GM12878 (cell line): ENCODE results near the gene TCERG1L. TPM values are rescaled to one million over a fixed set of nuclear protein-coding genes. Genes with fewer than 3 reads are reported as not detected.

Source experiments
- ATAC-seq: fragments of 200-7000 bp; cut with Tn5 transposase; 3 replicates; pipeline ENCODE4 v1.9.1; 2020; ENCODE audit warnings: mild to moderate bottlenecking, moderate library complexity
- BruUV-seq: library from RNA; stranded (reverse); fragments of 400-500 nt; replicated peaks from 2 replicates; lab custom pipeline; 2021; lab: Mats Ljungman, UMichigan
- CTCF ChIA-PET: fragments of 300-600 bp; sonication (Branson Sonifier 250); formaldehyde crosslinking; extraction: SDS; loops from one replicate; lab custom pipeline; 2021; ENCODE audit warnings: inconsistent platforms; lab: Yijun Ruan, JAX
- POLR2A ChIA-PET: fragments of 350-600 bp; formaldehyde crosslinking; extraction: SDS; loops from one replicate; lab custom pipeline; 2021; ENCODE audit warnings: inconsistent platforms; lab: Charles Lee
- RAD21 ChIA-PET: fragments of 300-600 bp; sonication (Branson Sonifier 250); formaldehyde crosslinking; loops from one replicate; lab custom pipeline; 2023; ENCODE audit warnings: antibody characterized with exemption; ENCODE audit not compliant: unreplicated experiment; lab: Charles Lee
- SMC1A ChIA-PET: fragments of 300-600 bp; sonication (Branson Sonifier 250); formaldehyde crosslinking; loops from one replicate; lab custom pipeline; 2023; ENCODE audit not compliant: unreplicated experiment, uncharacterized antibody; lab: Charles Lee
- DNase-seq: peaks from one replicate; pipeline ENCODE4 v3.0.0-alpha.2; 2011; ENCODE audit warnings: low read depth, low spot score
- FAIRE-seq: peaks from 3 replicates; lab custom pipeline; 2011; peaks lifted over from hg19 to GRCh38; lab: Jason Lieb, UNC
- H2AFZ ChIP-seq: 2 replicates; pipeline ENCODE4 v1.6.0; 2011; ENCODE audit warnings: low read depth, low read length, control low read depth; ENCODE audit not compliant: control insufficient read depth
- H3K27ac ChIP-seq: 2 replicates; pipeline ENCODE4 v1.5.1; 2011; ENCODE audit warnings: control low read depth; ENCODE audit not compliant: control insufficient read depth, insufficient read depth
- H3K27me3 ChIP-seq, 2 experiments: replicated peaks in 1 of 2; 2 replicates each; pipeline versions ENCODE4 v1.6.0 to v1.6.1; 2011; ENCODE audit warnings: low read length in 1 of 2; ENCODE audit not compliant: control insufficient read depth in 2 of 2, insufficient read depth in 2 of 2
- H3K36me3 ChIP-seq, 2 experiments: 2 replicates each; pipeline ENCODE4 v1.5.1; 2011; ENCODE audit warnings: low read length in 1 of 2; ENCODE audit not compliant: control insufficient read depth in 2 of 2, insufficient read depth in 2 of 2
- H3K4me1 ChIP-seq: 2 replicates; pipeline ENCODE4 v1.6.1; 2011; ENCODE audit warnings: mild to moderate bottlenecking, low read length, moderate library complexity, mixed read lengths; ENCODE audit not compliant: control insufficient read depth, insufficient read depth
- H3K4me2 ChIP-seq: 2 replicates; pipeline ENCODE4 v1.6.0; 2011; ENCODE audit warnings: control low read depth; ENCODE audit not compliant: control insufficient read depth, insufficient read depth
- H3K4me3 ChIP-seq: fragments of 200-600 bp; sonication (generic); 2 replicates; pipeline ENCODE4 v1.5.1; 2016
- H3K79me2 ChIP-seq: 2 replicates; pipeline ENCODE4 v1.6.0; 2011; ENCODE audit warnings: low read length; ENCODE audit not compliant: control insufficient read depth, insufficient read depth
- H3K9ac ChIP-seq: 2 replicates; pipeline ENCODE4 v1.8.0; 2011; ENCODE audit warnings: low read length, control low read depth, mixed read lengths; ENCODE audit not compliant: control insufficient read depth, insufficient read depth
- H3K9me3 ChIP-seq: replicated peaks from 3 replicates; pipeline ENCODE4 v1.5.1; 2011; ENCODE audit warnings: mild to moderate bottlenecking, low read length; ENCODE audit not compliant: control insufficient read depth, insufficient read depth
- H4K20me1 ChIP-seq: 2 replicates; pipeline ENCODE4 v1.6.0; 2011; ENCODE audit not compliant: control insufficient read depth, insufficient read depth
- ATF3 ChIP-seq: IDR thresholded peaks from 2 replicates; pipeline ENCODE4 v1.6.1; 2011; ENCODE audit warnings: low read depth, mild to moderate bottlenecking, low read length, moderate library complexity, borderline replicate concordance; ENCODE audit errors: extremely low read depth
- GATAD2B ChIP-seq: fragments of 450-650 bp; conservative IDR thresholded peaks from 2 replicates; pipeline ENCODE4 v1.6.1; 2017; ENCODE audit warnings: low read depth, mild to moderate bottlenecking, moderate library complexity
- HDAC2 ChIP-seq: fragments of 200-600 bp; sonication (generic); IDR thresholded peaks from 2 replicates; pipeline ENCODE4 v1.6.1; 2017
- JUND ChIP-seq: IDR thresholded peaks from 2 replicates; pipeline ENCODE4 v1.6.1; 2012; ENCODE audit warnings: low read depth, mild to moderate bottlenecking, low read length, improper control_type of control experiment, moderate library complexity
- MAX ChIP-seq: IDR thresholded peaks from 2 replicates; pipeline ENCODE4 v1.6.1; 2012; ENCODE audit warnings: low read depth, low read length, improper control_type of control experiment
- NR2F1 ChIP-seq: fragments of 450-650 bp; conservative IDR thresholded peaks from 2 replicates; pipeline ENCODE4 v1.6.1; 2017; ENCODE audit warnings: mild to moderate bottlenecking
- RAD21 ChIP-seq: IDR thresholded peaks from 2 replicates; pipeline ENCODE4 v1.6.1; 2011; ENCODE audit warnings: mild to moderate bottlenecking, low read depth, low read length, moderate library complexity; ENCODE audit not compliant: insufficient read depth
- SIX5 ChIP-seq: IDR thresholded peaks from 2 replicates; pipeline ENCODE4 v1.6.1; 2011; ENCODE audit warnings: mild to moderate bottlenecking, low read depth, low read length, moderate library complexity; ENCODE audit not compliant: severe bottlenecking
- SKIL ChIP-seq: fragments of 450-650 bp; IDR thresholded peaks from 2 replicates; pipeline ENCODE4 v1.6.1; 2017; ENCODE audit warnings: mild to moderate bottlenecking, low read depth, inconsistent platforms; ENCODE audit not compliant: poor library complexity, severe bottlenecking
- SMAD5 ChIP-seq: IDR thresholded peaks from 2 replicates; pipeline ENCODE4 v1.6.1; 2016; ENCODE audit warnings: antibody characterized with exemption, low read depth
- SREBF2 ChIP-seq: IDR thresholded peaks from 2 replicates; pipeline ENCODE4 v1.6.1; 2012; ENCODE audit warnings: mild to moderate bottlenecking, low read length
- YBX1 ChIP-seq: fragments of 450-650 bp; IDR thresholded peaks from 2 replicates; pipeline ENCODE4 v1.6.1; 2016; ENCODE audit warnings: antibody characterized with exemption
- ZNF274 ChIP-seq: IDR thresholded peaks from one replicate; pipeline ENCODE4 v1.8.0; 2011; ENCODE audit not compliant: insufficient read length, insufficient read depth
- ZNF622 ChIP-seq: fragments of 450-650 bp; IDR thresholded peaks from 2 replicates; pipeline ENCODE4 v1.6.1; 2017; ENCODE audit warnings: mild to moderate bottlenecking, inconsistent platforms
- WGBS: methylation state at CpG from one replicate; pipeline ENCODE4 v1.1.6; 2016; ENCODE audit warnings: low lambda C conversion rate; ENCODE audit not compliant: insufficient replicate concordance, insufficient coverage; ENCODE audit errors: missing lambda C conversion rate; 5-methylcytosine and 5-hydroxymethylcytosine counted together
- in situ Hi-C: fragments of 300-500 bp; cut with MboI; formaldehyde crosslinking; loops from 9 replicates; pipeline ENCODE4 v1.14.3; 2018; ENCODE audit warnings: mixed read lengths
- intact Hi-C: fragments of 100-400 bp; cut with micrococcal nuclease; formaldehyde crosslinking; loops from one replicate; pipeline ENCODE4 v1.14.2; 2022; ENCODE audit not compliant: unreplicated experiment
- polyA plus RNA-seq, 11 experiments: library from polyadenylated mRNA; depleted of rRNA in 4 of 11; unstranded in 6 of 11; stranded (reverse) in 5 of 11; fragments of >200 nt; fragmentation: Nextera tagmentation in 4 of 11; fragmentation: Illumina TruSeq in 1 of 11; extraction: Ambion mirVana in 4 of 11; extraction: Trizol in 1 of 11; gene quantifications; 1 replicate in 1 of 11; 2 replicates in 10 of 11; pipeline versions ENCODE4 v1.2.1 to v1.2.3, GENCODE V29; 2011 to 2016; ENCODE audit warnings: inconsistent platforms in 2 of 11, missing spikeins in 2 of 11, low read depth in 1 of 11
- total RNA-seq, 4 experiments: library from RNA; depleted of rRNA in 3 of 4; stranded (reverse); fragments of >200 nt in 3 of 4; fragmentation: Illumina TruSeq in 1 of 4; extraction: Trizol in 1 of 4; gene quantifications; 2 replicates each; pipeline versions ENCODE4 v1.2.1 to v1.2.3, GENCODE V29; 2013 to 2021

Gene TCERG1L
- total and polyA plus RNA-seq, 10 of the 15 experiments (the other 5 are each of a cell fraction or from before 2014, with no cell fraction given), result not detected

- DNase-seq, result no peak
- ATAC-seq, result no peak
- no peak overlapping the region for H3K4me2 ChIP-seq
- BruUV-seq, result no TSS peak
- ChIA-PET POLR2A (no interaction called here), SMC1A (no interaction called here)
- in situ Hi-C loops, result no loop called here
- H3K4me3 ChIP-seq, result no peak overlapping the region
- WGBS, result 27% methylated on average over 7 of the region's 7 CpGs
- no peaks in the 10 kb centered on the region for H3K4me1 ChIP-seq
- no peaks in the 10 kb centered on the region for H3K9me3 ChIP-seq
- TF ChIP-seq ZNF622 (no peak), MAX (no peak), RAD21 (no peak), ATF3 (no peak), JUND (no peak), GATAD2B (no peak)
- TF ChIP-seq, all 136 proteins: peak for 0
- ChIA-PET RAD21 (no interaction called here), CTCF (no interaction called here)
- no peaks in the 10 kb centered on the region for H3K79me2 ChIP-seq
- no peak for FAIRE-seq
- H2AFZ ChIP-seq, result no peak overlapping the region
- no peaks in the 10 kb centered on the region for H3K27me3 ChIP-seq
- intact Hi-C loops, result no loop called here
- no peaks in the 10 kb centered on the region for H4K20me1 ChIP-seq
- no peak overlapping the region for H3K27ac ChIP-seq
- no peak overlapping the region for H3K9ac ChIP-seq
- no peaks in the 10 kb centered on the region for H3K36me3 ChIP-seq
These were observed 123.6 kb downstream of the TCERG1L start for GRCh38 chr10:131187926-131188325.

GRCh38 chr10:131187274-131187673, 124.2 kb downstream of the TCERG1L start:
- SMC1A ChIA-PET, result no interaction called here
- POLR2A ChIA-PET, result no interaction called here
- RAD21 ChIA-PET, result no interaction called here
- Histone ChIP-seq H3K27ac (no peak overlapping the region), H3K27me3 (no peaks in the 10 kb centered on the region), H3K36me3 (no peaks in the 10 kb centered on the region), H3K9ac (no peak overlapping the region), H3K4me3 (no peak overlapping the region), H2AFZ (no peak overlapping the region), H3K4me2 (no peak overlapping the region), H3K79me2 (no peaks in the 10 kb centered on the region), H3K9me3 (no peaks in the 10 kb centered on the region), H3K4me1 (no peaks in the 10 kb centered on the region), H4K20me1 (no peaks in the 10 kb centered on the region)
- TF ChIP-seq SMAD5 (no peak), SIX5 (no peak), NR2F1 (no peak), SREBF2 (no peak), SKIL (no peak), HDAC2 (no peak), ZNF274 (no peak), YBX1 (no peak)
- BruUV-seq, result no TSS peak
- in situ Hi-C loops, result no loop called here
- CTCF ChIA-PET, result no interaction called here
- intact Hi-C loops, result no loop called here
- FAIRE-seq (no peak), DNase-seq (no peak), ATAC-seq (no peak)
- 0% methylated on average over 7 of the region's 7 CpGs for WGBS
